ENCODE data around the gene LAD1.

The LAD1 gene

DNA sequence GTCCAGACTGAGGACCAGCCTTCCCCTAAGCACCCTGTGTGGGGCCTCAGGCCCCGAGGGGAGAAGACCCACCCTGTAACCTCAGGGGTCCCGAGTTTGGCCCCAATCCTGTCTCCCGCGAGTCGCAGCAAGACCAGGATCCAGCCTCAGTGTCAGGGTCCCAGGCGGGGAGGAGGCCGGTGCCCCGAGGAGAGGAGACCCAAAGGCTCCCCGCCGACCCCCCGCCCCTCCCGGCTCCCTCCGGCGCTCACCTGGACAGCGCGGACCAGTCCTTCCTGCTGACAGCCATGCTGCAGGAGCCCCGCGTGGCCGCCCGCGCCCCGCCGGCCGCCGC is at the start of gene LAD1:
Gene LAD1 (minus strand): TSS at position 307 of the 334 bp plus-strand sequence. CDS start 18 bp downstream, at position 289.
- no peak within 1 kb of the TSS for H3K27ac Mint-ChIP-seq
- no peaks in the 10 kb centered on the region for H3K36me3 Mint-ChIP-seq
- no peak for ATAC-seq
- H3K9me3 Mint-ChIP-seq, result no peaks in the 10 kb centered on the region
- H3K4me1 Mint-ChIP-seq, result no peaks in the 10 kb centered on the region
- H3K27me3 Mint-ChIP-seq, result peaks cover 45% of the 10 kb centered on the region
- H3K4me3 Mint-ChIP-seq, result no peak within 1 kb of the TSS

GRCh38 chr1:201447903-201448871 is 49.1 kb upstream of the LAD1 start:
- peak; percentile 81 for ATAC-seq
- Mint-ChIP-seq H3K27me3 (peaks cover 65% of the 10 kb centered on the region), H3K27ac (no peak overlapping the region), H3K9me3 (peaks cover 5% of the 10 kb centered on the region), H3K36me3 (no peaks in the 10 kb centered on the region), H3K4me1 (peaks cover 12% of the 10 kb centered on the region), H3K4me3 (no peak overlapping the region)

DNA sequence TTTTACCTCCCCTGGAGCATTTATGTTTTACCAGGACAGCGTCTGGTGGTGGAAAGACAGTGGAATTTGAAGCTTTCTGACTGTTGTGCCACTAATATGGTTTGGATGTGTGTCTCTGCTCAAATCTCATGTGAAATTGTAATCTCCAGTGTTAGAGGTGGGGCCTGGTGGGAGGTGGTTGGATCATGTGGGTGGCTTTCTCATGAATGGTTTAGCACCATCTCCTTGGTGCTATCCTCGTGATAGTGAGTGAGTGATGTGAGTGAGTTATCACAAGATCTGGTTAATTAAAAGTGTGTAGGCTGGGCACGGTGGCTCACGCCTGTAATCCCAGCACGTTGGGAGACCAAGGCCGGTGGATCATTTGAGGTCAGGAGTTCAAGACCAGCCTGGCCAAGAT is 46.2 kb upstream of the LAD1 start:
- H3K27me3 Mint-ChIP-seq, result peaks cover 51% of the 10 kb centered on the region
- H3K4me1 Mint-ChIP-seq, result peaks cover 6% of the 10 kb centered on the region

GRCh38 chr1:201444792-201445191 is 45.7 kb upstream of the LAD1 start:
- no peak for ATAC-seq
- Mint-ChIP-seq H3K9me3 (peaks cover 7% of the 10 kb centered on the region), H3K27ac (no peak overlapping the region), H3K36me3 (peaks cover 5% of the 10 kb centered on the region), H3K27me3 (peaks cover 51% of the 10 kb centered on the region), H3K4me1 (peaks cover 6% of the 10 kb centered on the region), H3K4me3 (no peak overlapping the region)

More for the DNA sequence above, 46.2 kb upstream of the LAD1 start:
- Mint-ChIP-seq H3K9me3 (peaks cover 7% of the 10 kb centered on the region), H3K4me3 (no peak overlapping the region), H3K27ac (no peak overlapping the region), H3K36me3 (peaks cover 5% of the 10 kb centered on the region)
- no peak for ATAC-seq

- peaks cover 55% of the 10 kb centered on the region for H3K27me3 Mint-ChIP-seq
- H3K4me1 Mint-ChIP-seq, result peaks cover 6% of the 10 kb centered on the region
- no peak for ATAC-seq
- peaks cover 7% of the 10 kb centered on the region for H3K9me3 Mint-ChIP-seq
- H3K4me3 Mint-ChIP-seq, result no peak overlapping the region
- no peak overlapping the region for H3K27ac Mint-ChIP-seq
- H3K36me3 Mint-ChIP-seq, result peaks cover 5% of the 10 kb centered on the region
Observed at GRCh38 chr1:201443747-201444146, 44.6 kb upstream of the LAD1 start.

- ATAC-seq, result no peak
- H3K4me3 Mint-ChIP-seq, result no peak overlapping the region
- H3K4me1 Mint-ChIP-seq, result peaks cover 7% of the 10 kb centered on the region
- H3K36me3 Mint-ChIP-seq, result peaks cover 5% of the 10 kb centered on the region
- peaks cover 4% of the 10 kb centered on the region for H3K9me3 Mint-ChIP-seq
- no peak overlapping the region for H3K27ac Mint-ChIP-seq
- peaks cover 55% of the 10 kb centered on the region for H3K27me3 Mint-ChIP-seq
Observed at GRCh38 chr1:201436969-201437368, 37.8 kb upstream of the LAD1 start.

DNA sequence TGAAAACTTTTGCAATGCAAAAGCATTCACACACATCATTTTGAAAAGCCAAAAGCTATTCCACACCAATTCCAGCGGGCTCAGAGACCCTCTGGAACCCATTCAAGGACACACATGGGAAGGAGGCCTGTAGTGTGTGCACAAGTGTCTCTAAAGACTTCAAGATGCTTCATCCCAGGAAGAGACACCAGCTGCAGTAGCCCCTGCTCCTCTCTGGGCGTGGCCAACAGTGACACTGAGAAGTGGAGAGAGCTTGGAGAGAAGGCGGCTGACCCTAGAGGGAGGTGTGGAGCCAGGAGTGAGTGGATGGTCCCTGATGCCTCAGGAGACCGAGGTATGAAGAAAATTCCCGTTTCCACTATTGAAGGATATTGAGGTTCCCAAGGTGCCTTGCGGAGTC is 37.3 kb upstream of the LAD1 start:
- H3K36me3 Mint-ChIP-seq, result peaks cover 5% of the 10 kb centered on the region
- H3K4me1 Mint-ChIP-seq, result peaks cover 7% of the 10 kb centered on the region
- peaks cover 57% of the 10 kb centered on the region for H3K27me3 Mint-ChIP-seq
- no peak overlapping the region for H3K27ac Mint-ChIP-seq
- peaks cover 4% of the 10 kb centered on the region for H3K9me3 Mint-ChIP-seq
- H3K4me3 Mint-ChIP-seq, result no peak overlapping the region
- no peak for ATAC-seq

- no peaks in the 10 kb centered on the region for H3K9me3 Mint-ChIP-seq
- ATAC-seq, result no peak
- no peak overlapping the region for H3K4me3 Mint-ChIP-seq
- H3K27ac Mint-ChIP-seq, result no peak overlapping the region
- peaks cover 7% of the 10 kb centered on the region for H3K4me1 Mint-ChIP-seq
- no peaks in the 10 kb centered on the region for H3K36me3 Mint-ChIP-seq
- H3K27me3 Mint-ChIP-seq, result peaks cover 59% of the 10 kb centered on the region
Observed at GRCh38 chr1:201434266-201434665, 35.1 kb upstream of the LAD1 start.

GRCh38 chr1:201433609-201434008 is 34.5 kb upstream of the LAD1 start:
- Mint-ChIP-seq H3K9me3 (no peaks in the 10 kb centered on the region), H3K4me3 (no peak overlapping the region), H3K27ac (no peak overlapping the region), H3K4me1 (peaks cover 7% of the 10 kb centered on the region), H3K27me3 (peaks cover 63% of the 10 kb centered on the region), H3K36me3 (no peaks in the 10 kb centered on the region)
- no peak for ATAC-seq

GRCh38 chr1:201430776-201431175 is 31.7 kb upstream of the LAD1 start:
- Mint-ChIP-seq H3K36me3 (no peaks in the 10 kb centered on the region), H3K4me3 (no peak overlapping the region), H3K27me3 (peaks cover 36% of the 10 kb centered on the region), H3K9me3 (no peaks in the 10 kb centered on the region), H3K4me1 (peaks cover 4% of the 10 kb centered on the region), H3K27ac (no peak overlapping the region)
- no peak for ATAC-seq

- Mint-ChIP-seq H3K27me3 (peaks cover 31% of the 10 kb centered on the region), H3K4me1 (no peaks in the 10 kb centered on the region), H3K27ac (no peak overlapping the region), H3K9me3 (no peaks in the 10 kb centered on the region), H3K36me3 (no peaks in the 10 kb centered on the region), H3K4me3 (no peak overlapping the region)
- ATAC-seq, result no peak
Observed at GRCh38 chr1:201429736-201430501, 30.8 kb upstream of the LAD1 start.

DNA sequence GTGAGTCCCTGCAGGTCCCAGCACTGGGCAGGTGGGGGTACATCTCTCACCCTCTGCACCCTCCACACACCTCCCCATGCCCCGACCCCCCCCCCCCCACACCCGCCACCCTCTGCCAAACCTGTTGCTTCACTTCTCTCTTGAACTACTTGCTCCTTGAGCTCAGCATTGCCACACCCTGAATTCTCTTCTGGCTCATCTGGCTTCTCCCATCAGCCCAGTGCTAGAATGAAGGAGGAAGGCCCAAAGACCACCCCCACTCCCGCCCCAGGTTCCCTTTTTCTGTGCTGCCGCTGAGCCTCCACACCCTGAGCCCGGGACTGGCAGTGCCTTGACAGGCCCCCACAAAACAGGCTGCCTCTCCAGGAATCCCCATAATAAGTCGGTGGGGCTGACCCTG is 28.8 kb upstream of the LAD1 start:
- H3K4me1 Mint-ChIP-seq, result no peaks in the 10 kb centered on the region
- no peaks in the 10 kb centered on the region for H3K36me3 Mint-ChIP-seq
- no peak overlapping the region for H3K4me3 Mint-ChIP-seq
- ATAC-seq, result no peak
- H3K9me3 Mint-ChIP-seq, result no peaks in the 10 kb centered on the region
- peaks cover 31% of the 10 kb centered on the region for H3K27me3 Mint-ChIP-seq
- H3K27ac Mint-ChIP-seq, result no peak overlapping the region

GRCh38 chr1:201426479-201427310 is 27.6 kb upstream of the LAD1 start:
- Mint-ChIP-seq H3K36me3 (no peaks in the 10 kb centered on the region), H3K4me1 (no peaks in the 10 kb centered on the region), H3K27ac (no peak overlapping the region), H3K4me3 (no peak overlapping the region), H3K9me3 (no peaks in the 10 kb centered on the region), H3K27me3 (peaks cover 31% of the 10 kb centered on the region)
- no peak for ATAC-seq

- peaks cover 7% of the 10 kb centered on the region for H3K27me3 Mint-ChIP-seq
- H3K4me1 Mint-ChIP-seq, result no peaks in the 10 kb centered on the region
- no peak overlapping the region for H3K27ac Mint-ChIP-seq
- ATAC-seq, result no peak
- no peaks in the 10 kb centered on the region for H3K36me3 Mint-ChIP-seq
- no peaks in the 10 kb centered on the region for H3K9me3 Mint-ChIP-seq
- H3K4me3 Mint-ChIP-seq, result no peak overlapping the region
Observed at GRCh38 chr1:201424146-201424545, 25.0 kb upstream of the LAD1 start.

- Mint-ChIP-seq H3K27me3 (peaks cover 2% of the 10 kb centered on the region), H3K9me3 (no peaks in the 10 kb centered on the region), H3K27ac (no peak overlapping the region), H3K4me1 (no peaks in the 10 kb centered on the region), H3K36me3 (no peaks in the 10 kb centered on the region), H3K4me3 (no peak overlapping the region)
- no peak for ATAC-seq
Observed at GRCh38 chr1:201423655-201424054, 24.5 kb upstream of the LAD1 start.
